IPS DF 4.7 (cell line): ENCODE data around the gene IFNA2.
A peak's percentile ranks its signal among the peaks of the same experiment; 100 is the strongest.
"Not testable (repeated sequence)": the region's sequence is repeated elsewhere in the genome, so short reads cannot be mapped to it uniquely, and the experiment has no call there.

Experiments used
- DNase-seq: peaks from one replicate; pipeline ENCODE4 v3.0.0-alpha.2; 2013; ENCODE audit warnings: low spot score; ENCODE audit errors: extremely low read depth

IFNA2 gene

GRCh38 chr9:21381448-21382339 is 3.5 kb downstream of the IFNA2 start:
- DNase-seq, result no peak

- DNase-seq, result not testable (repeated sequence)
Measured at GRCh38 chr9:21371467-21371866, 13.7 kb downstream of the IFNA2 start.

GRCh38 chr9:21367957-21368356 is 17.2 kb downstream of the IFNA2 start, which contains the start of gene IFNA13:
Gene IFNA13 (minus strand): TSS chr9:21368057. CDS start chr9:21368010, 47 bp downstream.
- DNase-seq, result no peak

- DNase-seq, result not testable (repeated sequence)
Measured at GRCh38 chr9:21367169-21367568, 18.0 kb downstream of the IFNA2 start.

GRCh38 chr9:21362287-21362686 is 22.9 kb downstream of the IFNA2 start:
- no peak for DNase-seq

GRCh38 chr9:21357479-21358460 is 27.4 kb downstream of the IFNA2 start:
- DNase-seq, result no peak

- DNase-seq, result no peak
Measured at GRCh38 chr9:21350787-21351186, 34.4 kb downstream of the IFNA2 start, which contains the start of gene IFNA6. Gene IFNA6 (minus strand): TSS chr9:21350887. CDS start chr9:21350887, 0 bp downstream.

GRCh38 chr9:21348430-21348970 is 36.7 kb downstream of the IFNA2 start:
- no peak for DNase-seq

- no peak for DNase-seq
Measured at GRCh38 chr9:21340735-21341134, 44.5 kb downstream of the IFNA2 start.

GRCh38 chr9:21336457-21336856 is 48.7 kb downstream of the IFNA2 start:
- no peak for DNase-seq

GRCh38 chr9:21334701-21335632 is 50.2 kb downstream of the IFNA2 start, which contains the start of gene KLHL9:
Gene KLHL9 (minus strand): TSS chr9:21335404. CDS start chr9:21334859, 545 bp downstream.
- DNase-seq, result peak; percentile 19
